Body of pancreas (tissue), 4 donors: ENCODE data around the gene ERCC6L2.

Experiments used
- CTCF ChIP-seq, 7 experiments: fragments of 450-650 bp in 4 of 7; fragments of 200-600 bp in 3 of 7; sonication (generic) in 3 of 7; IDR thresholded peaks; one replicate each; pipeline ENCODE4 v1.5.1; 2016 to 2019; ENCODE audit warnings: antibody characterized with exemption in 7 of 7
- POLR2A ChIP-seq, 3 donors: fragments of 450-650 bp; IDR thresholded peaks; one replicate each; pipeline ENCODE4 v1.6.1; 2016; ENCODE audit warnings: antibody characterized with exemption in 3 of 3, mild to moderate bottlenecking in 2 of 3

DNA sequence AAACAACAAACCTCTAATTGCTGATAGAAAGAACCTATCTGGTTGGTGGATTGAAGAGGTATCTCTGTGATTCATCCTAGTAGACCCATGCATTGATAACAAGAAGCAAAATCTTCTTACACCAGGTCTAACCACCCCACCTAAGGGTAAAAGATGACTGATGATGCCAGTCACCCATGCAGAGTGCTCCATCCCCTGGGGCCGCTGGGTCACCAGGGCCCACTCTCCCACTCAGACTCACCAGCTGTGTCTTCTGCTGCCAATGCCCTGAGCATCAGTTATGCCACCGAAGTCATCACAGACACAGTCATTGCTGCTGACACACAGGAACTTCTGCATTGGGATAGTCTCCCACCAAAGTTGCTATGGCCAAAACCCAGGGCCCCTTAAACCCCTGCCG lies 44.7 kb upstream of the ERCC6L2 start:
- TF ChIP-seq POLR2A (IDR thresholded peaks at IDR 0.05): no peak
- no peak for TF ChIP-seq CTCF (IDR thresholded peaks at IDR 0.05)
